NCI-H187 treated with DMSO at 0.1 percent for 48 hours (cell line): ENCODE results near the gene RAB22A.
"Not testable (repeated sequence)": the region's sequence is repeated elsewhere in the genome, so short reads cannot be mapped to it uniquely, and the experiment has no call there.

Source experiments
- DNase-seq: peaks from one replicate; lab custom pipeline; 2025; lab: John Stamatoyannopoulos, UW

RAB22A gene

DNA sequence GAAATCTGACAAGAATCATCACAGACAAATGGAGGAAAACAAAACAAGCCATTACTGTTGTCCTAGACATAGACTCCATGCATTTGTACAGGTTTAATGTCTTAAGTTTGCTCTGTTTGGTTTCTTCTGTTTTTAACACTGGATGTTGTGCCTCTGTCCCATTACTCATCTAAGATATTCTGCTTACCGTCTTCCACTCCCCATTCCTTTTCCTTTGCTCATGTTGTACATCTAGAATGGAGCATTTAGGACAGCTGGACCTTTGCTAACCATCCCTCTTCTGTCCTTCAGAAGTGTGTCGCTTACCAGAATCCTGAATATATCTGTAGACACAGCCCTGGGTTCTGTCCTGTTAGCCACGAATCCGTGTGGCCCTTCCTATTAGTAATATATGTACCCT is 35.2 kb downstream of the RAB22A start:
- no peak for DNase-seq

DNA sequence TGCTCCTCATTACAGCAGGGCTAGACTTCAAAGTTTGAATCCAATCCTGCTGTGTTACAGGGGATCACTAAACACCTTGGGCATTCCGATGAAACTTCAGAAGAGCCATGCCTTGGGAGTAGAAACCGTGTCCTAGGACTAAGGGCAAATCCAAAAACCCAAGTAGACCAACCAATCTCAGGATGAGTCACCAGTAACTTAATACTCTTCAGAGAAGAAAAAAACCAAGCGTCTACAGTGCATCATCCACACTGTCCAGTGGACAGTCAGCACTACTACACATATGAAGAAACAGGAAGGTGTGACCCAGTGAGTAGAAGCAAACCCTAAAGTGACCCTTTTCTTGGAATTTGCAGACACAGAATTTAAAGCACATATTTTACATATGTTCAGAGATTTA is 40.1 kb downstream of the RAB22A start:
- no peak for DNase-seq

DNA sequence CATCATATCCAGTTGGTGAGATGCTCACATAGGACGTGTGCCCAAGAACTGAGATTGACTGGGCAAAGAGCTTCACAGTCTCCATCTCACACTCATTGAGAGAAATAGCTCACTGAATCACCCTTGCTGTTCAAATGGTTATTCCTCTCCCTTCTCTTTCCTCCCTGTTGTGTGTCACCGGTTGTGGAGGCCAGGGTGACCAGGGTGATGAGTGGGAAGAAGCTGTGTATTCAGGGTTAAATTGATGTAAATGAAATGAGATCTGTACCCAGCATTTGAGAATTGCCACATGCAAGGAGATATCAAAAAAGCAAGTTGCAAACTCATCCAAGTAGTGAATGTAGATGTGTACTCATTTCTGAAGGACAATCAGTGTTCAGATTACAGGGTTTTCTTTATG is 43.0 kb downstream of the RAB22A start:
- DNase-seq, result no peak

DNA sequence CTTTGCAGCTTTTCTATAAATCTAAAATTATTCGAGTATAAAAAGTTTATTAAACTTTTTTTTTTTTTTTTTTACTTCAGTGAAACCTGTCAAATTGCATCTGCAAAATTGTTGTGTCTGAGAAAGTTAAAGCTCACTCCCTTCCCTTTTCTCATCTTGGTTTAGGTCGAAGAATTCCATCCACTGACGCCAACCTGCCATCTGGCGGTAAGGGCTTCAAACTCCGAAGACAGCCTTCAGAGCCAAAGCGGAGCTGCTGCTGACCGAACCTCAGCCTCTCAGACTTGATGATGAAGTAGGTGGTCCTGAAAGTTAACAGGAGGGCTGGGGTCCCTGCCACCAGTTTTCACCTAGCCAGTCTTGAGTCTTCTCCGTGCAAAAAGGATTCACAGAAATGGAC is 49.9 kb downstream of the RAB22A start:
- DNase-seq, result no peak

DNA sequence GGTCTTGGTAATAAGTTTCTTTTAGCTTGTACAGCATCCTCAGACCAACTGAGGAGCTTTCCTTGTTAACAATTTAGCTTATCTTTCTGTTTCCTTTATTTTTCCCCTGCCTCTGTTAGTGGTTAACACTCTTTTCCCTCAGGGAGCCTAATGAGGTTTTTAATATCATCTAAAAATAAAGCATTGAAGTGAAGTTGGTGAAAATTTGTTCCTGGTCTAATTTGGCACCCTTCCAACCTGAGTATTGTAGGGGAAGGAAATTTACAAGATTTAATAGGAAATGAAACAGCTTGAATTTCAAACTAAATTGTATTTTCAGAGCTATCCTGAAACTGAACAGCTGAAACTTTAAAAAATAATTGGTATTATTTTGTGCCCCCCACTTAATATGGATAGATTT is 51.4 kb downstream of the RAB22A start:
- DNase-seq, result no peak

DNA sequence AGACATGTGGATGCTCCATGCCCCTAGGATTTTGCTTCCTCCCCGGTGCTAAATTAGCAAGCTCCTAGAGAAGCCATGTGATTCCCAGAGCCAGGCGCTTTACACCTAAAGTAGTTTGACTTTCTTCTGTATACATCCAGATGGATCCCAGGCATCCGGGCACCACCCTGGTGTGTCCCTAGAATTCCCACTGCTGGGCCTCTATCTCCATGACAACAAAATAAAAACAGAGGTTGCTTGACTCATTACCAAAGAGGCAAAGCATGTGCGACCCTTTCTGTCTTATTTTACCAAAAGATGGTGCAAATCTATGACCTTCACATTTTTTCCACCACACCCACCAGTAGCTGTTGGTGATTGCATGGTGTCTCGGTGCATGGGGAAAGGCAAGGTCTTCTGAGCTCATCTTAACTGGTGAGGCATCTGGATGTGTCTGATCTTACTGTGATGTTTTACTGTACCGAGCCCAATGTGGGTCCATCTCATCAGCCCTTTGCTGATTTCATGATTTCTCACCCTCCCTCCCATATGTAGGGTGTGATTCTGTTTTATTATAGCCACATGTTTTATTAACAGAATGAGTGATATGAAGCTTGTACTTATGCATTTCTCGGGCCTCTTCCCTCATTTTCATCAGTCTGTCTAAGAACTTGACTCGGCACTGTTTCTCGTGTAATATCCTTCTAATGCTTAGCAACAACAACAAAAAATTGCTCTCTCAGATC is 52.1 kb downstream of the RAB22A start:
- no peak for DNase-seq

DNA sequence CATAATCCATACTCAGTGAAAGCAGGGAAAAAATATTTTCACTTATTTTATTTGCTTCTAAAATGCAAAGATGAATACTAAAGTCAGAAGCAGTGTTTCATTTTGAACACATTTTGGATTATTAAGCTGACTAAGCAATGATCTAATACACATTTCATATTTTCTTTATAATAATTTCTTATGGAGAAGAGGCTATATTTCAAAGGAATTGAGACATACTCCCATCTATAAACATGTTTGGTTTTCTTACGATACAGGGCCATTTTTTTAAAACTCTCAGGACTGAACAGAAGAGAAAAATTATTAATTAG is 52.6 kb downstream of the RAB22A start:
- DNase-seq, result no peak

DNA sequence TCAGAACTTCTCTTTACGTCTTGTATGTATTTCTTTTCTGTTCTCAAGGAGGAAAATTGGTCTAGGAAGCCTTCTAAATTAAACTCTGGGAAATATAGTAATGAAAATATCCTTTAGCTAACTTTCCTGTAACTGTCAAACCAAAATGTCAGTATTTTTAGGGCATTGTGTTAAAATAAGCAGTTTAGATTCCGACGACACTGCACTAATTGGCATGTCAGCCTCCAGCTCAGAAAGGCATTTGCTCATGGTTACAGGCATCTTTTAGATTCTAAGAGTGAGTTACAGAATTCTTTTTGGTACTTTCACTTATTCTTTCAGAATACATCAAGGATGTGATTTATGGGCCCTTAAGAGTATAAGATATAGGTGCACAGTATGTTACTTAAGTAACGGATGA is 53.5 kb downstream of the RAB22A start:
- DNase-seq, result no peak

DNA sequence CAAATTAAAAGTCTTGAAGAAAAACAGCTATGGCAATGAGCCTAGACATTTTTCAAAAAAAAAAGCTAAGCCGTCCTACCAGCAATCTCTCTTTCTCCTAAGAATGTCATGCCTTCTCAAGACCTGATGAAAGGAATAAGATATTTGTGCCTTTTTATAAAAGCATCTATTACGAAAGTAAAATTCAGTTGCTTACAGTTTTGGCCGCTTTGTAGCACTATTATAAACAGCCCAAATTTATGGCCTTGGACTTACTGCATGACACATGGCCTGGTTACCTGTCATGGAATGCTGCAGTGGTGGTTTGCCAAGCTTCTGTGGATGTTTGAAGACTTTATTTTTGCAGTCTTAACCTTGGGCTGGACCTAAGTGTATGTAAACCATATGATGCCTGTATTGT is 57.4 kb downstream of the RAB22A start:
- DNase-seq, result no peak

DNA sequence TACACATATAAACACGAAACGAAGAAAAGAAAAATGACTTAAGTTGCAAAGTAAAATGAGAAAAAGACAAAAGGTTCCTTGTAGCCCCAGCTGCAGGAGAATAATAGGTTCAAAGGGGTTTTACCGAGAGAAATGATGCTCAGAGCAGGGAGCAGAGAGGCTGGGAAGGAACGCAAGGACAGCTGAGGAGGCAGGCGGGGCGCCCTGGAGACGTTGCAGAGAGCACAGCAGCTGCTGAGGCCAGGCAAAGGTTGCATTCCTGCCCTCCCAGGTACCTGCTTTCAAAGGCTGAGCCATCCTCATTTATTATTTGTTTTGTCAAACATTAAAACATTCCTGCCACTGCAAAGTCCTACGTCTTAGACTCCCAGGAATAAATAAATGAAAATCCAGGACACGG is 63.3 kb downstream of the RAB22A start:
- DNase-seq, result no peak

DNA sequence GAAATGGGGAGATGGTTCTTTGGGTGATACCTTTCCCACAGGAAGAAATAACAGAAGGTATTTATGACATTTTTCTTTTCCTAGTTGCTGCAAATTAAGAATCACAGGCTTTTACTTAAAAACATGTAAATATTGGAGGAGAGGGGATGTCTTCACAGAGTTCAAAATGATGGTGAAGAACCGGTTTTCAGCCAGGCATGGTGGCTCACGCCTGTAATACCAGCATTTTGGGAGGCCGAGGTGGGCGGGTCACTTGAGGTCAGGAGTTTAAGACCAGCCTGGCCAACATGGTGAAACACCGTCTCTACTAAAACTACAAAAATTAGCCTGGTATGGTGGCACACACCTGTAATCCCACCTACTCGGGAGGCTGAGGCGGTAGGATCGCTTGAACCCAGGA is 63.8 kb downstream of the RAB22A start:
- not testable (repeated sequence) for DNase-seq

DNA sequence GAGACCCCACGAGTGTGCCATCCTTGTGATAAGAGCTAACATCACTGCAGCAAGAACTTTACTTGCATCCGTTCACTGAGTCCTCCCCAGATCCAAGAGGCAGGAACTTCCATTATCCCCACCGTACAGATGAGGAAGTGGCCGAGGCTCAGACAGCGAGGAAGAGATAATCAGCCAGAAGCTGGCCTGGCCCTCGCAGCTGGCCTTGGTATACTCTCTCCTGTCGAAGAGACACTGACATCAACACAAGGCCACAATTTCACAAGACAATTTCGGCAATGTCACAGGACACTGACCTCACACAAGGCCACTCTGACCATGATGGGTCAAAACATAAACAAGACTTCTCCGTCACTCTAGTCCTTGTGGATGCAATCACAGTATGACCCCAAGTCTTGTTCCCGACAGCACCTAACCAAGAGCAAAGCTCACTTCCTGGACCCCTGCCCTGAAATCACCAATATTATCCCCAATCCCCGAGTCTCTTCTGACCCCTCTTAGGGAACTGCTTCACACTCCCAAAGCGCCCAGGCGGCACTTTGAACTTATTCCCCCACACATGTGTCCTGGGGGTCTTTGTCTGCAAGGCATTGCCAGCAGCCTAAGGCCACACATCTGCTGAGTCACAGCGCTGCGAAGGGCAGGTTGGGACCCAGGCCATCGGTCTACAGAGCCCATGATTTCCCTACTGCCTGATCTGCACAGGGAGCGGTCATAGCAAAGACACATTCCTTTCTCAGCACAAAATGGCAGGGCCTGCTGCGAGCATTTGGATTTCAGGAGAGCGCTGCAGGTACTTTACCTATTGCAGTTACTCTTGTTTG is 64.7 kb downstream of the RAB22A start:
- no peak for DNase-seq

DNA sequence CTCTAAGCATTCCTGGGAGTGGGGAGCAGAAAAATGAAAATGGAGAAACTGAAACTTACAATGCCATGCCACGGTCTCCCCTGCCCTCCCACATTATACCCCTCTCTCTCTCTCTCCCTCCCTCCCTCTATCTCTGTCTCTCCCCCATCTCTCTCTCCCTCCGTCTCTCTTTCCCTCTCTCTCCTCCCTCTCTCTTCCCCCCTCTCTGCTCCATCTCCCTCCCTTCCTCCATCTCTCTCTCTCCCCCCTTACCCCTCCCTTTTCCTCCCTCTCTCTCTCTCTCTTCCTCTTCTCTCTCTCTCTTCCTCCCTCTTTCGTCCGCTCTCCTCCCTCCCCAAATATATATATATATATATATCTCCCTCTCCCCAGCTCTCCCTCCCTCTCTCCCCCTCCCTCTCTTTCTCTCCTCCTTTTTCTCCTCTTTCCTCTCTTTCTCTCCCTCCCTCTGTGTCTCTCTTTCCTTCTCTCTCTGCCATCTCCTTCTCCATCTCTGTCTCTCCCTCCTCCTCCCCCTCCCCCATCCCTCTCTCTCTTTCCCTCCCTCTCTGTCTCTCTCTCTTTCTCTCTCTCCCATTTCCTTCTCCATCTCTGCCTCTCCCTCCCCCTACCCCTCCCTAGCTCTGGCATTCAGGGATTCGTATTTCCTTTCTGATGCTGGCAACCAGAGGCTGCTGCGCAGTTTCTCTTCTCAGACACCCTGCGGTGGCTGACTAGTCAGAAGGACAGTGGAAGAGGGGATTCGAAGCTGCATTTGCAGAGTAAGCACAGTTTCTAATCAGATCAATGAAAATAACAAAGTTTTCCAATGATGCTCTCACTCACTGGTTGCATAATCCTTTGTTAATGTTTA is 65.6 kb downstream of the RAB22A start:
- no peak for DNase-seq

DNA sequence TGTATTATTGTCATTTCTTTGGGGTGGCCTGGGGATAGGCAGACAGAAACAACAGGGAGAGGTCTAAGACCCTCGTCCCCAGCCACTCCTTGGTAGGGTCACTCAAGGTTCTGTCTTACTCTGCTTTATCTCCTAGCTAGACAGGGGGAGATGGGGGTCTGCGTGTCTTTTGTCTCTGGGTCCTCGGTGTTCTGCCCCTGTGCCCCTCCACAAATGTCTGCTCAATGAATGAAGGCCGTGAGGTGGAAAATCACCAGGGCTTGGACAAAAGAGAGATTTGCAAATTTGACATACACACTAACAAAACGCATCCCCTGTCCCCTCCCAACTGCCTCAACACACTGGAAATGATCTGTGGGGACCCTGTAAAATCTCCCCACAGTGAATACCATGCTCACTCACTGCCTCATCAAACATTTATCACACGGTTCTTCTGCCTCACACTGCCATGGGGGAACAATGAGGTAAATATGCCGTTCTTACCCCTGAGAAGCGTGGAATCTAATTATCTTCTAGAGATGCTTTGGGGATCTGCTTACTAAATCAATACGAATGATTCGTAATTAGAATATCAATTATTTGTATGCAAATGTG is 66.3 kb downstream of the RAB22A start:
- no peak for DNase-seq

DNA sequence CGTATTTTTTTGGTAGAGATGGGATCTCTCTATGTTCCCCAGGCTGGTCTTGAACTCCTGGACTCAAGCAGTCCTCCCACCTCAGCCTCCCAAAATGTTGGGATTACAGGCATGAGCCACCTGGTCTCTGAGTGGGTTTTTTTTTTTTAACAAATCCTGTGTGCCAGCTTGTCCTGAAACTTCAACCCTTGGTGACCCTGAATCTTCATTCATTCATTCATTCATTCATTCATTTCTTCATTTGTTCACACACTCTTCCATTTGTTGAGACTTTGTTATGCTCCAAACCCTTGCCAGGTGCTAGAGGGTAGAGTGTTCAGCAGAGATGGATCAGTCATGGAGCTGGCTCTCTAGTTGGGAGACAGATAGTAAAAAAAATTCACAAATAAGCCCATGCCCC is 67.5 kb downstream of the RAB22A start:
- no peak for DNase-seq

DNA sequence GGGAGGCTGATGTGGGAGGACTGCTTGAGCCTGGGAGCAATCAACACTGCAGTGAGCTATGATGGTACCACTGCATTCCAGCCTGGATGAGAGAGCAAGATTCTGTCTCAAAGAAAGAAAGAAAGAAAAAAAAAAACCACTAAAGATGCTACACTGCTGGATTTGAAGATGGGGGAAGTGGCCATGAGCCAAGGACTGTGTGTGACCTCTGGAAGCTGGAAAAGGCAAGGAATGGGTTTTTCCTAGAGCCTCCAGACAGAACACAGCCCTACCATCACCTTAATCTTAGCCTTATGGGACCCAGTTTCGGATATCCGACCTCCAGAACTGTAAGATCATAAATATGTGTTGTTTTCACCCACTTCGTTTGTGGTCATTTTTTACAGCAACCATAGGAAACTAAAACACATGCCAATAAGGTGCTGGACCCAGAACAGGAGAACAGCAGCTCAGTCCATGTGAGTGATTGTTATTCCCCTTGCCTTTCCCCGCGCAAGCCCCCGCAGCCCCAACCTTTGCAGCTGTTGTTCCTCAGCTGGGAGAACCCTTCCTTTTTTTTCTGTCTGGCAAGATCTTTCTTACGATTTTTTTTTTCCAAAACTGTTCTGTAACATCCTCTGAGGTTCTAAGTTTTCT is 68.4 kb downstream of the RAB22A start:
- DNase-seq, result no peak

DNA sequence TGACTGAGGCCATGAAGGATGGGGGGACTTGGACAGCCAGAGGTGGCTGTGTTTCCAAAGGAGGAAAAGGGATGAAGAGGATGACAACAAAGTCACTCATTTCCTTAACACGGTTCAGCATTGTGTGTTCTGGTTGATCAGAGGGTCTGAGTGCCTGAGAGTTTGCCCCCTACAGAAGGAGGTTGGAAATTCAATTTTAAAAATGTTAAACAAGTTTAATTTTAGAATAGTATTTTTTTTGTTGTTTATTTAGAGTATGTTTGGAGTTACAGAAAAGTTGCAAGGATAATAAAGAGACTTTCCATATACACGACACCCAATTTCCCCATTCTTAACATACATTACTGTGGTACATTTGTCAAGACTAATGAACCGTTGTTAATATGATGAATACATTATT is 69.2 kb downstream of the RAB22A start:
- DNase-seq, result no peak

DNA sequence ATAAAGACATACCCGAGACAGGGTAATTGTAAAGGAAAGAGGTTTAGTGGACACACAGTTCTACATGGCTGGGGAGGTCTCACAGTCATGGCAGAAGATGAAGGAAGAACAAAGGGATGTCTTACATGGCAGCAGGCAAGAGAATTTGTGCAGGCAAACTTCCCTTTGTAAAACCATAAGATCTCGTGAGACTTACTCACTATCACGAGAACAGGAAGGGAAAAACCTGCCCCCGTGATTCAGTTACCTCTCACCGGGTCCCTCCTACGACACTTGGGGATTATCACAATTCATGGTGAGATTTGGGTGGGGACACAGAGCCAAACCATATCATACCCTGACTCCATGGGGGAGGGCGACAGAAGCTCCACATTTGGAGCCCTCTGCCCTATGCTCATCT is 72.1 kb downstream of the RAB22A start:
- no peak for DNase-seq

DNA sequence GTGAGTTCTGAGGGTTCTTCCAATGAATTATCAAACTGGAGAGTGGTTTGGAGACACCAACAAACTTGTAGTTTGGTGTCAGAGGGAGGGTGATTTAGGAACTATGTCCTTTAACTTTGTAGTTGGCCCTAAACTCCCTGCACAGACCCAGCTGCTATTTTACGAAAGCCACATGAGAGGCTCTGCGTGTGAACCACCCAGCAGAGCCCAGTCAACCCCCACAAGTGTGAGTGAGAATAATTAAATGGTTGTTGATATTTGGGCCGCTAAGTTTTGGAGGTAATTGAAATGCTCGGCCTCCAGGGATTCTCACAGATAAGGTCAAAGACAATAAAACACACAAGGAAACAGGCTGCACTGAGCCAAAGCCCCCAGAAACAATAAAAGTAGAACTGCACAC is 72.6 kb downstream of the RAB22A start:
- DNase-seq, result no peak

DNA sequence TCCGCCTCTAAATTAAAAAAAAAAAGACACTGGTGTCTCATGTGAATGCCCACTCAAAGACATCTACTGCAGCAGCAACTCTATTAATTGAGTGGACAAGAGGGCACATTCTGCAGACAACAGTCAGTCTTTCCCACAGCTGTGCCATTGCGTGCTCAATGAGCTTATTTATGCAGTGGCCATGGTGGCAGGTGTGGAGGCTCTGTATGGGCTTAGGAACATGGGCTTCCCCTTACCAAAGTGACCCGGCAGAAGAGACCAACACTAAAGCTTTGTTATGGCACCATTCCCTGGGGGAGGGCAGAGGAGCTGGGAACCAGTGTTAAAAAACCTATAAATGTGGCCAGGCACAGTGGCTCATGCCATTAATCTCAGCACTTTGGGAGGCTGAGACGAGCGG is 75.3 kb downstream of the RAB22A start:
- DNase-seq, result no peak

DNA sequence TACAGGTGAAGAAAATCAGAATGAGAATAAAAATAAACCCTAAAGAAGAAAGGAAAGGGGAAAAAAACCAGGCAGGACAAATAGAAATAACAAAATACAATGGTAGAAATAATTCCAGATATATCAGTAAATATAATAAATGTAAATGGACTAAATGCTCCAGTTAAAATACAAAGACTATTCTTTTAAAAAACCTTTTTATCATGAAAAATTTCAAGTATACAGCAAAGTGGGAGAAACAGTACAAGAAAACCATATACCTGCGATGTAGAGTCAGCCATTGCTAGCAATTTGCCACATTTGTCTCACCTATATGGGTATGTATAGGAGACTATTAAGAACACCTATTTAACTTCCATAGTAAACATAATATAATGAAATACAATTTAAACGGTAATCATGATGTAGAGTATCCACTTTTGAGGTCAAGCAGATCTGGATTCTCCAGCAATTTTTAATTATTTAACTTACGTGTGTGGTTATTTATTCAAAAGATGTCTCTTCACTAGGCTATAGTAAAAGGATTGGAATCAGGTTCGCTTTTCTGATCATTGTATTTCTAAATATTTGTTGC is 78.6 kb downstream of the RAB22A start:
- DNase-seq, result no peak

DNA sequence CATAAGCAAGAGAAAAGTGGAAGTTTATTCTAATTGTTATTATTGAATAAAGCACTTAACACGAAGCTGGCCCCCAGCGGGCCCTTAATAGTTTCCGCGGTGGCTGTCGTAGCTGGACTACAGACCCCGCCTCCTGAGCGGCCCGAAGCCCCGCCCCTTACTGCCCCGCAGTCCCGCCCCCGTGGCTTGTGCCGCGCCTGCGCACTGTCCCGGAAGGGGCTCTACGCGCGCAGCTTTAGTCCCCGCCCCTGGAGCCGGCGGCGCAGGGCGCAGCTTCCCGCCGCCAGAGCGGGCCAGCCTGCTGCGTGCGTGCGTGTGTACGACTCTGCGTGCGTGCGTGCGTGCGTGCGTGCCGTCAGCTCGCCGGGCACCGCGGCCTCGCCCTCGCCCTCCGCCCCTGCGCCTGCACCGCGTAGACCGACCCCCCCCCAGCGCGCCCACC is 79.4 kb downstream of the RAB22A start, which contains the start of gene VAPB:
VAPB (plus strand) TSS at position 348 of the 442 bp plus-strand sequence. CDS start 231 bp downstream, outside the sequence.
- DNase-seq, result peak; percentile 52
